Liver (tissue), 9 donors: ENCODE data around the gene DAPK2. TPM values are rescaled to one million over a fixed set of nuclear protein-coding genes. Genes with fewer than 3 reads are reported as not detected.

ENCODE experiments used
- DNase-seq: peaks from one replicate; pipeline ENCODE4 v3.0.0-alpha.2; 2017; ENCODE audit warnings: low spot score
- H3K27ac ChIP-seq, 2 donors: one replicate each; pipeline ENCODE4 v1.7.0; 2013; ENCODE audit warnings: inconsistent platforms in 2 of 2, low read length in 2 of 2, control low read depth in 1 of 2, low read depth in 1 of 2, mild to moderate bottlenecking in 1 of 2
- H3K27me3 ChIP-seq, 4 donors: one replicate each; pipeline versions ENCODE4 v1.6.1 to v1.7.0; 2013; ENCODE audit warnings: low read length in 3 of 4, inconsistent platforms in 1 of 4, mild to moderate bottlenecking in 1 of 4, moderate library complexity in 1 of 4; ENCODE audit not compliant: control insufficient read depth in 4 of 4, insufficient read depth in 4 of 4
- H3K36me3 ChIP-seq, 4 donors: one replicate each; pipeline versions ENCODE4 v1.6.1 to v1.7.0; 2013; ENCODE audit warnings: low read length in 3 of 4, mild to moderate bottlenecking in 3 of 4, low read depth in 1 of 4, moderate library complexity in 1 of 4; ENCODE audit not compliant: control insufficient read depth in 4 of 4, insufficient read depth in 3 of 4
- H3K4me1 ChIP-seq, 4 donors: one replicate each; pipeline versions ENCODE4 v1.6.1 to v1.7.0; 2013; ENCODE audit warnings: low read length in 3 of 4, mild to moderate bottlenecking in 3 of 4, moderate library complexity in 1 of 4; ENCODE audit not compliant: control insufficient read depth in 4 of 4, insufficient read depth in 4 of 4
- H3K4me3 ChIP-seq, 3 donors: one replicate each; pipeline versions ENCODE4 v1.6.1 to v1.7.0; 2013; ENCODE audit warnings: low read length in 3 of 3, control low read depth in 1 of 3, low read depth in 1 of 3, mild to moderate bottlenecking in 1 of 3
- H3K9ac ChIP-seq, 2 donors: one replicate each; pipeline ENCODE4 v1.7.0; 2013; ENCODE audit warnings: low read length in 2 of 2, mild to moderate bottlenecking in 2 of 2, moderate library complexity in 2 of 2, control low read depth in 1 of 2, low read depth in 1 of 2
- H3K9me3 ChIP-seq, 4 donors: one replicate each; pipeline versions ENCODE4 v1.6.1 to v1.7.0; 2013; ENCODE audit warnings: low read length in 3 of 4; ENCODE audit not compliant: control insufficient read depth in 4 of 4
- CTCF ChIP-seq: fragments of 150-350 bp; IDR thresholded peaks from 2 replicates; pipeline ENCODE4 v1.5.1; 2017; ENCODE audit warnings: improper control_type of control experiment, low read depth, low read length; ENCODE audit not compliant: missing input control
- EGR1 ChIP-seq, 2 donors: IDR thresholded peaks; 2 replicates each; pipeline ENCODE4 v1.6.1; 2016 to 2018; ENCODE audit warnings: antibody characterized with exemption in 2 of 2, low read depth in 2 of 2
- FOXA1 ChIP-seq: IDR thresholded peaks from 2 replicates; pipeline ENCODE4 v1.6.1; 2016; ENCODE audit warnings: antibody characterized with exemption
- GABPA ChIP-seq, 2 donors: IDR thresholded peaks in 1 of 2; conservative IDR thresholded peaks in 1 of 2; 2 replicates each; pipeline ENCODE4 v1.6.1; 2016; ENCODE audit warnings: antibody characterized with exemption in 2 of 2, mild to moderate bottlenecking in 1 of 2, moderate library complexity in 1 of 2
- HNF4A ChIP-seq, 2 donors: conservative IDR thresholded peaks; 2 replicates each; pipeline ENCODE4 v1.6.1; 2016; ENCODE audit warnings: antibody characterized with exemption in 2 of 2, mild to moderate bottlenecking in 2 of 2
- HNF4G ChIP-seq: IDR thresholded peaks from 2 replicates; pipeline ENCODE4 v1.6.1; 2016; ENCODE audit warnings: antibody characterized with exemption
- RAD21 ChIP-seq, 2 donors: IDR thresholded peaks; 2 replicates each; pipeline ENCODE4 v1.6.1; 2016; ENCODE audit warnings: antibody characterized with exemption in 2 of 2, mild to moderate bottlenecking in 2 of 2
- REST ChIP-seq: IDR thresholded peaks from 2 replicates; pipeline ENCODE4 v1.6.1; 2016; ENCODE audit warnings: antibody characterized with exemption, mild to moderate bottlenecking
- SP1 ChIP-seq: IDR thresholded peaks from 2 replicates; pipeline ENCODE4 v1.6.1; 2018; ENCODE audit warnings: antibody characterized with exemption, mild to moderate bottlenecking
- TAF1 ChIP-seq: conservative IDR thresholded peaks from 2 replicates; pipeline ENCODE4 v1.6.1; 2016; ENCODE audit warnings: antibody characterized with exemption, mild to moderate bottlenecking
- YY1 ChIP-seq: IDR thresholded peaks from 2 replicates; pipeline ENCODE4 v1.6.1; 2016; ENCODE audit warnings: antibody characterized with exemption, mild to moderate bottlenecking
- ZBTB33 ChIP-seq: IDR thresholded peaks from 2 replicates; pipeline ENCODE4 v1.6.1; 2016; ENCODE audit warnings: antibody characterized with exemption
- WGBS: extraction: QIAGEN DNeasy Blood & Tissue Kit; methylation state at CpG from one replicate; pipeline ENCODE4 v1.1.7; 2013; 5-methylcytosine and 5-hydroxymethylcytosine counted together
- polyA plus RNA-seq, 2 donors: library from polyadenylated mRNA; stranded (reverse) in 1 of 2; unstranded in 1 of 2; fragments of 200-250 nt in 1 of 2; fragments of >200 nt in 1 of 2; fragmentation: Nextera tagmentation in 1 of 2; extraction: Ambion mirVana in 1 of 2; gene quantifications; one replicate each; pipeline versions ENCODE4 v1.2.1 to v1.2.3, GENCODE V29; 2013 to 2015
- total RNA-seq, 2 donors: library from RNA; depleted of rRNA; stranded (reverse); fragments of >200 nt; gene quantifications; one replicate each; pipeline ENCODE4 v1.2.3, GENCODE V29; 2014
- TF ChIP-seq, protein P1 (sequence below): IDR thresholded peaks from 2 replicates; pipeline ENCODE4 v1.6.1; 2016; ENCODE audit warnings: antibody characterized with exemption
- donor health status: healthy.
- donor health status: healthy.
- donor health status: healthy.
- donor health status: healthy.
- donor health status: healthy.

The DAPK2 gene
- total and polyA plus RNA-seq, 4 donors, result 1.0 to 3.6 (median 1.1) TPM

- Histone ChIP-seq H3K4me1 (peaks cover 0 to 6% (median 2%) of the 10 kb centered on the region in 4 donors), H3K9ac (no peak overlapping the region)
These were observed 58.4 kb downstream of the DAPK2 start for GRCh38 chr15:63987796-63988378.

GRCh38 chr15:63986751-63987341, 59.4 kb downstream of the DAPK2 start:
- DNase-seq, result no peak
- no peak for TF ChIP-seq HNF4A (conservative IDR thresholded peaks at IDR 0.05)
- no peak for TF ChIP-seq CTCF
- TF ChIP-seq, protein P1, sequence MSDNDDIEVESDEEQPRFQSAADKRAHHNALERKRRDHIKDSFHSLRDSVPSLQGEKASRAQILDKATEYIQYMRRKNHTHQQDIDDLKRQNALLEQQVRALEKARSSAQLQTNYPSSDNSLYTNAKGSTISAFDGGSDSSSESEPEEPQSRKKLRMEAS, result no peak
- no peak for TF ChIP-seq ZBTB33
- TF ChIP-seq GABPA (IDR thresholded peaks at IDR 0.05 in 1 of 2, conservative IDR thresholded peaks at IDR 0.05 in 1 of 2), result no peak

More at GRCh38 chr15:63987796-63988378, 58.4 kb downstream of the DAPK2 start:
- H3K36me3 ChIP-seq, result no peaks in the 10 kb centered on the region
- H3K27me3 ChIP-seq, result no peaks in the 10 kb centered on the region
- DNase-seq, result no peak
- 92% methylated on average over 4 of the region's 4 CpGs for WGBS
- H3K9me3 ChIP-seq, result no peaks in the 10 kb centered on the region
- H3K4me3 ChIP-seq, result no peak overlapping the region
- no peak for TF ChIP-seq RAD21 (IDR thresholded peaks at IDR 0.05)
- no peak for TF ChIP-seq TAF1
- no peak for TF ChIP-seq YY1
- no peak for TF ChIP-seq HNF4G
- TF ChIP-seq, protein P1, result no peak
- no peak for TF ChIP-seq FOXA1
- TF ChIP-seq ZBTB33, result no peak
- TF ChIP-seq REST, result no peak
- TF ChIP-seq EGR1 (IDR thresholded peaks at IDR 0.05; ENCODE audit: low read depth in 2 of 2), result no peak
- TF ChIP-seq SP1, result no peak
- H3K27ac ChIP-seq, result no peak overlapping the region

More at GRCh38 chr15:63986751-63987341, 59.4 kb downstream of the DAPK2 start:
- Histone ChIP-seq H3K4me3 (no peak overlapping the region), H3K36me3 (no peaks in the 10 kb centered on the region), H3K4me1 (peaks cover 0 to 6% (median 2%) of the 10 kb centered on the region in 4 donors), H3K9ac (no peak overlapping the region), H3K27me3 (no peaks in the 10 kb centered on the region), H3K27ac (no peak overlapping the region), H3K9me3 (no peaks in the 10 kb centered on the region)
- 82% methylated on average over 3 of the region's 3 CpGs for WGBS
